ENCODE measurements around the gene FGR.

DNA sequence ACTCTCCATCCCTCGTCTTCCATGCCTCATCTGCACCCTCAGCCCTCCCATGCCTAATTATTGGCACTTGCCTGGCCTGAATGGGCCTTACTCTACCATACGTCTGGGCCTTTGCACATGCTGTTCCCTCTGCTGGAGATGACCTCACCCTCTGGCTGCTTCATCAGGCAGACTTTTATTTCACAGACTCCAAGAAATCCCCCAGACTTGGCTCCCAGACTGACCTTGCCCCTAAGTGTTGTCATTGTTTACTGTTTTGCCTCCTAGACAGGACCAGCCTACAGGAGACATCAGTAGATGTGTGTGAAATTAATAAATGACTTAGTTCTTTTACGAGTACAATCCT is 25.8 kb downstream of the FGR start:
- TF ChIP-seq, protein P1, sequence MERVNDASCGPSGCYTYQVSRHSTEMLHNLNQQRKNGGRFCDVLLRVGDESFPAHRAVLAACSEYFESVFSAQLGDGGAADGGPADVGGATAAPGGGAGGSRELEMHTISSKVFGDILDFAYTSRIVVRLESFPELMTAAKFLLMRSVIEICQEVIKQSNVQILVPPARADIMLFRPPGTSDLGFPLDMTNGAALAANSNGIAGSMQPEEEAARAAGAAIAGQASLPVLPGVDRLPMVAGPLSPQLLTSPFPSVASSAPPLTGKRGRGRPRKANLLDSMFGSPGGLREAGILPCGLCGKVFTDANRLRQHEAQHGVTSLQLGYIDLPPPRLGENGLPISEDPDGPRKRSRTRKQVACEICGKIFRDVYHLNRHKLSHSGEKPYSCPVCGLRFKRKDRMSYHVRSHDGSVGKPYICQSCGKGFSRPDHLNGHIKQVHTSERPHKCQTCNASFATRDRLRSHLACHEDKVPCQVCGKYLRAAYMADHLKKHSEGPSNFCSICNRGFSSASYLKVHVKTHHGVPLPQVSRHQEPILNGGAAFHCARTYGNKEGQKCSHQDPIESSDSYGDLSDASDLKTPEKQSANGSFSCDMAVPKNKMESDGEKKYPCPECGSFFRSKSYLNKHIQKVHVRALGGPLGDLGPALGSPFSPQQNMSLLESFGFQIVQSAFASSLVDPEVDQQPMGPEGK (CRISPR knock-in tag; IDR thresholded peaks at IDR 0.05; ENCODE audit: borderline replicate concordance) = no peak
- TF ChIP-seq ZFP30 (CRISPR knock-in tag; IDR thresholded peaks at IDR 0.05) (no peak), ZFP3 (CRISPR knock-in tag; IDR thresholded peaks at IDR 0.05) (no peak), CREB5 (CRISPR knock-in tag; IDR thresholded peaks at IDR 0.05; ENCODE audit: low read depth) (no peak)
